ENCODE measurements around the gene FHIT.

FHIT gene

DNA sequence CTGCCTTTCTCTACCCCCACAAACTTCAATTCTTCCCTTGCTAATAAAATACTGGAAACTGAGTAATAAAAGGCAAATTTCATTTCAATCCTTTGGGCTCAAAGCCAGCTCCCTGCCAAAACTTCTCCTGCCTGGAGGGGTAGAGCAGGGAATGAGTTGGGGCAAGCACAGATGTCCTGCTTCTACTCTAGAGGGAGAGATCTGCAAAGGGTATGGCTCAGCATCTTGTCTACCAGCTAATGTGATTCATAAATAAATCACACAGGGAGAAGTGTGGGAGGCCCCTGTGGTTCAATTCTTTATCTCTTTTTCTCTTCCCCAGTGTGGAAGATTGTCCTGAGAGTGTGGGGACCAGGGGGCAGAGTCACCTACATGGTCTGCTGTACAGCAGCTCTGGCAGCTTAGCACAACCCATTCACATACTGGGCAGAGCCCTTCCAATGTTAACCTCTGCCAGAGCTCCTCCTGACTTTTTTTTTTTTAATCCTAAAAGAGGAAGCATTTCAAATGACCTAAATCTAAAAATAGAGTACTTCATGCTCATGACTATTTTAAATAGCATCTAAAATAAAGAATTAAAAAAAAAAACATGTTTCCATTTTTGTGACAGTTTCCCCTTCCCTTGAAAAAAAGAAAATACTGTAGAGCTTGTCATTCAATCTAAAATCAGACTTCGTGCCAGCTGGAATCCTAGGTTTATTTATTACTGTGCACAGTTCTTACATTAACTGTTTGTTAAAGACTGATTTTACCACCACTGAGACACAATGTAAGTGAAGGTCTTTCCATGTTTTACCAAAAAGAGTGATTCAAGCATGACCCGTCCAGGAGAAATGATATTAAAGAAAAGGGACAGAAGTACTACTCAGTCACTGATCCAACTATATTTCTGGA is 1117.7 kb downstream of the FHIT start:
- peak in 1 of 2 donors; percentile 54 for DNase-seq

DNA sequence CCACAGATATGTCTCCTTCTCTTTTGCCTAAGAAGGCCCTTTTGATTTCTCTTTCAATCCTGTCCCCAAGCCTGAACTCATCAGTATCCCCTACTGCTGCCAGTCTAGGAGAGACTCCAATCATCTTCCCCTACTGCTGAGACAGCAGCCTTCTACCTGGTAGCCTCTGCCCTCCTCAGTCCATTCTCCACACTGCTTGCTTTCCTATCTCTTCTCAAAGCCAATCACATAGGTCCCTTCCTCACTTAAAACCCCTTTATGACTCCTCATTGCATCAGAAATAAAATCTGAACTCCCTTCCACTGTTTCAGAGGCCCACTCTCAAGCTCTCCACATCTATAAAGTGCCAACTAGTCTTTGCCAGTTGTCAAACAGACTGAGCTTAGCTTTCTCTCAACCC is 1119.6 kb downstream of the FHIT start:
- DNase-seq, result no peak

DNA sequence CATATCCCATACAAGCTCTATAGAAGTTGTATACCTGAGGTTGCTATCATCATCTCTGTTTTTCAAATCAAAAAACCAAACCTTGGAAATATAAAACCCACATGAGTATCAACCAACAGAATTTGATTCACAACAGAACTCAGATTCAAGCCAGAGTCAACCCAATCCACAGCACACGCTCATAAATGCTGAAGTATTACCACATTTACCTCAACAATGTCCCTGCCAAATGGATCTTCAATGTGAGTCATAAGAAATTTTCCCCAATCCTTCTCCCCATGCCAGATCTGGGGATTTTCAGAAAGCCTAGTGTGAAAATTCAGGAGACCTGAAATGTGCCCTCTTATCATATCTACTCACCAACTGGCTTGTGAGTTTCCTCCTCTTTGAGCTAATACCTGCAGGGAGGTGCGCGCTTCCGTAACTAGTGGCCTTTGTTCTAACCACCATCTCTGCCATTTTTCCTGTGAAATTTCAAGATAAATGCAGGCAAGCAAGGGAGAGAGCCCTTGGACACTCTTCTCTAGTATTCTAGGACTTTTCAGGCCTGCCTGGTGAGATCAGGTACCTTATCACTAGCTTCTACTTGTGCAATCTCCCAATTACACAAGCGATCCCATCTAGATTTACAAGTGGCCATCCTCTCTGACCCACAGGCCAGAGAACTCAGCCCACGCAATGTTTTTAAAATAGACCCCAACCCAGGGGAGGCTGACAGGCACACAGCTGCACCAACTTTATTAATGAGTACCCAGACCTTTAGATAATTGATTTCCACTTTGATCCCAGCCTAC is 1124.5 kb downstream of the FHIT start:
- no peak for DNase-seq

DNA sequence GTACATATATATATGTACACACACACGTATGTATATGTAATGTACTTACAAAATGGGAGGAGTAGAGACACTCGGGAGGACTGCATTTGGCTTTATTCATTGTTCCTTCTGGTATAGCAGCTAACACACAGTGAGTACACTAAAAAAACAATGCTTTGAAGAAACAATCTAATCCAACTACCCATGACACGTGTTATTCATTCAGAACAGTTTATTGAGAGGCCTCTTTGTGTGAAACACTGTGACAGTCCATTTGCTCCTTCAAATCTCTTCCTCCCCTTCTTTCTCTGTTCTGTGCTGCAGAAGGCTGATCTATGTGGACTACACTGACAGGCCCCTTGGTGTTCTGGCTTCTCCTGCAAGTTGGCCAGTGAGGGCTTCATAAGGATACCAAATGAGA is 1125.6 kb downstream of the FHIT start:
- DNase-seq, result no peak

DNA sequence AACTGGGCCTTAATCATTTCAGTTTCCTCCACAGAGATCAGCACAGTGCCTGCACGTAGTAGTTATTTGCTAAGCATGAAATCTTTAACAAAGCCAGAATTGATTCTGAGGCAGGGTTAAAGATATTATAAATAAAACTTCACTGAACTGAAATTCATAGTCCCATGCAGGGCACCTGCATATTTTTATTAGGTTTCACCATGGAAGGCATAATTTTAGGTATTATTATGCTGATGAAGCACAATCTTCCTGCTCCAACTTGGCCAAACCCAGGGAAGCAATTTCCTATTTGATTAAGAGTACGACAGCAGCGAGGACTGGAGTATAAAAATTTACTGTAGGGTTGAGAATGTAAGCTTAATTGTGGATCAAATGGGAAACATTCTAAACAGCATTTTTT is 1131.0 kb downstream of the FHIT start:
- DNase-seq, result no peak

DNA sequence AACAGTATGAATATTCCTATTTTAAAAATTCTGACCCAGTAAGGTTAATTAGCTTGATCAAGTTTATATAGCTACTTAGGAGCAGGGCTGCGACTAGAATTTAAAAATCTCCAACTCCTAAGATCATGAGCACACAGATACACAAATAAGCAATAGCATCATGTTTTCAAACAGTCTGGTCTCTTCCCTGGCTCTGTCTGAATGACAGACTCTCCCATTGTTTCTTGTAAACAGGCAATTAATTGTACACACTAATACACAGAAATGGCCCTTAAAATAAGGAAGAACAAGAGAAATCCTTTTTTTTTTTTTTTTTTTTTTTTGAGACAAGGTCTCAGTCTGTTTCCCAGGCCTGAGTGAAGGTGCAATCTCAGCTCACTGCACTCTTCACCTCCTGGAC is 1137.1 kb downstream of the FHIT start:
- no peak for DNase-seq

DNA sequence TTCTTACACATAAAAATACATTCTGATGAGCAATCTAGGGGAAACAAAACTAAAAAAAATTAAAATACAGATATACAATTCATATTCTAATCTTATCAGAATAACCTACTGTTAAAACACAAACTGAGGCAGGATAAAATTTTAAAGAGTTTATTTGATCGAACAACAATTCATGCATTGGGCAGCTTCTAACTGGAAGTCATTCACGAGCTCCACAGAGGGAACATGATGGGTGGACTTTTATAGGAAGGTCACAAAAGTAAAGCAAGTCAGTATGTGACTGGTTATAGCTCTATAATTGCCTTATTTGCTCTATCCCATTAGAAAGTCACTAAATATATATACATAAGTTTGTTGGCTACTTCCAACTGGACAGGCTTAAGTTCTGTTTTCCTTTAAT is 1144.0 kb downstream of the FHIT start:
- no peak for DNase-seq

DNA sequence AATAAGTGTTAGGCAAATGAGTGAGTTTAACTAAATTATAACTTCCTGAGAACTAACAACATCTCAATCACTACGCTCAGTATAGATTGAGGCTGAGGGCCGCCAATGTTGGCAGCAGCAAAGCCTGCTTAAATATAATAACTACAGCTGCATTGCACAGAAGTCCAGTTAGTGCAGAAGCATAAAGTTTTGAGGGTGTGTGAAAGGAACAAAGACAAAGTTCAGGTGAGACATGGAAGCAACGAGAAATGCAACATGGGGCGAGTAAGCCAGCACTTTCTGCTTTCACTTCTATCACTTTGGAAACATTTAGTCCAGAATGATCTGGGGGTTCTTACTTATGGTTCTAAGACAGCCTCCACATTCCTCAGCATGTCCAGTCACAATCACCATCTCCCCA is 1149.1 kb downstream of the FHIT start:
- DNase-seq, result no peak

DNA sequence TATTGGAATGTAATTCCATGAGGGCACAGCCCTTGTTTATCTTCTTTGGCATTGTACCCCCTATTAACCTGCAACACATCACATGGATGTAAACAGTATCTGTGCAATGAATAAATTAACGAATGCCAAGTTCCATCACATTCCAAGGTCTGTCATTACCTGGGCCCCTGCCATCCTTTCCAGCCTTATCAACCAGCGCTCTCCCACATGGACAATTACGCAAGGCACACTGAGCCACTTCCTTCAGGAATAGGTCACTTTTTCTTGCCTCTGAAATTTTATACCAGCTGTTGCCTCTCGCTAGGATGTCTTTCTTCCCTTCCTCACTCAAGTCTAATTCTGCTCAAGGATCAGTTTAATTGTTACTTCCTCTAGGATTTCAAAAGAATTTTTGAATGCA is 1149.6 kb downstream of the FHIT start:
- DNase-seq, result no peak

DNA sequence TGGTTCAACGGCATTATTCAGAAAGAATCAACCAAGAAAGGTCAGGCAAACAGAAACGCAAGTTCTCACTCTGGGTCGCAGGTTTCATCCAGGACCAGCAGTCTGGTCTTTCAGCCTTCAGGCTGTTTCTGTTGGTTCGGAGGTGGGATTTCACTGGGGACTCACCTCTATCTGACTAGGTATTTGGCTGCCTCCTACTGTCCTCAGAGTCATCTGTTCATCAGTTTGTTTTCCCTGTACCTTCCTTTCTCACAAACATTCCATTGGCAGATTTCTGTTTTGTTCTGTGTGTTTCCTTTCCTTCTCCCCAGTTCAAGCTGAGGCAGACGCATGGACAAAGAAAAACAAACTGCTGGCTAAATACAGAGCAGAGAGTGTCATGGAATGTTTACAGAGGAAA is 1154.8 kb downstream of the FHIT start:
- no peak for DNase-seq

DNA sequence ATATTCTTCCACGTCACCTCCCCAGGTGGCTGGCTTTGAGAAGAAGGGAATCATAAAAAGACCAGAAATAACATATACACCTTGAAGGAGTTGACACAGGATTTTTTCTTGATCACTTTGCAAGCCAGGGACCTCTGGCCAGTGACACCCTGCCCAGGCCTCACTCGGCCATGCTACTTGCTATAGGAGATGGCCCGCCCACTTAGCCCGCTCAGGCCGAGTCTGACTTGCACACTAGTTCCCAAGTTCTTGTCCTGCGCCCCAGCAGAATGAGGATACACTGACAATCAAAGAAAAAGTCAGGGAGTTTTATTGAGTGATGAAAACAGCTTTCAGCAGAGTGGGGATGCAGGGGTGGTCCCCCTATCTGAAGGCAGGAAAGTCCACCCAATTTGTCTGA is 1155.3 kb downstream of the FHIT start:
- DNase-seq, result no peak

DNA sequence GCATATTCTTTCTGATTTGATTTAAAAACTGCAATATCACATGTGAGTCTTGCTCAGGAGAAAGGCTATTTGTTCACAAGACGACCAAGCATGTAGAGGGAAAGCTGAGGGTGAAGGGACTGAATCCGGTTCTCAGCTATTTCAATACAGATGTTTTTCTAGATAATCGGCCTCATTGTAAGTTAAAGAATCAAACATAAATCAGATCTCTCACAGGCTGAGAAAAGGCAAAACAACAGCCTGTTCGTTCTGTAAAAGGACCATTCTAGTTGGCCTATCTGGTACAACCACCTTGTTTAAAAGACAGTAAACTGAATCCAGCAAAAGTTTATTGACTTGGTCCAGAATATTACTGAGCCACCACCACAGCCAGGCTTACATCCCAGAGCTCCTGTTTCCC is 1155.7 kb downstream of the FHIT start:
- DNase-seq, result no peak

DNA sequence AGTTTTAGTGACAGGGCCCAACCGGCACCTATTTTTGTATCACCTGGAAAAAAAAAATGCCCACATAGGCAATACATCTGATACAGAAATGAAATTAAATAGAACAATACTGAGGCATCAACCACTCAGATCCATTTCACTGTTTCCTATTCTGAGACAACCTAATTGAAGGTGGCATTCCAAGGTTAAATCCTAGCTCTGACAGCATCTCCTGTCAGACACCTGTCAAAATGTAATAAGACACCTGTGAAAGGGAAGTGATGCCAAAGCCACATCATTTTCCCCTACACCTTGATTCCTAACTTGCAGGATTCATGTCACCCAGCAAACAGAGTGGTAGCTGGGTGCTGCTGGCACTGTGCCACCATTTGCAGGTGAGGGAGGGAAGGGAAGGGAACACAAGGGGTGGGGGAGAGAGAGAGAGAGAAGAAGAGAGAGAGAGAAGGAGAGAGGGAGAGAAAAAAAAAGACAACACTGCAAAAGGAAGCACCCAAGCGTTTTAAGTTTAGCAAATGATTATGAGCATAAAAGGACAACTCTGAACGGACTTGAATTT is 1156.8 kb downstream of the FHIT start:
- no peak for DNase-seq

DNA sequence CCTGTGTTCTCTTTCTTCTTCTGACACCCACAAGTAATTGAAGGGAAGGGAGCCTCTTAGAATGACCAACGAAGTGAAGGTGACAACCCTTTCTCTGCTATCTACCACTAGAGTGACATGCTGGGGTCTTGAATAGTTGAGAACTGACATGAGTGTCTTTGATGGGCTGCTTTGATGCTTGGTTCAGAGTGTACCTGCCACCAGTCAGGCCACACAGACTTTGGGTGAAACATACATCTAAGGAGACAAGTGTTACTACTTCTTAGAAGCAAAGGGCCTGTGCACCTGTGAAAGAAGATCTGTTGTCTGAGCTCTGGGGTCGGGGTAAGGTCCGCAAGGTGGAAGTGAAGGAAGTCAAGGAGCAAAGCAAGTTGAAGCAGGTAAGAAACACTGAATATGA is 1160.7 kb downstream of the FHIT start:
- no peak for DNase-seq

DNA sequence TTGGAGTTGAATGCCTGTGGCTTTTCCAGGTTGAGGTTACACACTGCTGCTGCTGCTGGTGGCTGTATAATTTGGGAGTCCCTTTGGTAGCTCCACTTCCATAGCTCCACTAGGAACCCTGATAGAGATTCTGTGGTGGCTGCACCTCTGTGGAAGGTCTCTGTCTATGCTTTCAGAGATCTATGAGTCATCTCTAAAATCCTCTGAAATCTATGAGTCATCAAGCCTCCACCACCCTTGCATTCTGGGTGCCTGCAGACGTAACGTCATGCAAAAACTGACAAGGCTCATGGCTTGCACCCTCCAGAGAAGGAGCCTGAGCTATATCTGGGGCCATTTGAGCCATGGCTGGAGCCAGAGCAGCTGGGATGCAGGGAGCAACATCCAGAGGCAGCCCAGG is 1164.4 kb downstream of the FHIT start:
- peak in 1 of 2 donors; percentile 14 for DNase-seq

DNA sequence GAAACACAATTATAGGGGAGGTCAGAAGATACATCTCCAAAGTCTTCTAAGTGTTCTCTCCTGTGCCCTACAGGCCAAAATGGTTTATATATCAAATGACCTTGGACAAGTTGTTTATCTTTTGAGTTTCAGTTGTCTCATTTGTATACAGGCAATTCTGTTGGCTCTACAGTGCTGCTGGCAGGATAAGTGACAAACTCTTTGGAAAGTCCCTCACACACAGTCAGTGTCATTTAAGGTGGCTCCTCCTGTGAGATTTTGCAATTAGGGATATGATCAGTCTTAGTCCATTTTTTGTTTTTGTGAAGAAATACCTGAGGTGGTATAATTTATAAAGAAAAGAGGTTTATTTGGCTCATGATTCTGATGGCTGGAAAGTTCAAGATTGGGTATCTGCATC is 1165.6 kb downstream of the FHIT start:
- no peak for DNase-seq

DNA sequence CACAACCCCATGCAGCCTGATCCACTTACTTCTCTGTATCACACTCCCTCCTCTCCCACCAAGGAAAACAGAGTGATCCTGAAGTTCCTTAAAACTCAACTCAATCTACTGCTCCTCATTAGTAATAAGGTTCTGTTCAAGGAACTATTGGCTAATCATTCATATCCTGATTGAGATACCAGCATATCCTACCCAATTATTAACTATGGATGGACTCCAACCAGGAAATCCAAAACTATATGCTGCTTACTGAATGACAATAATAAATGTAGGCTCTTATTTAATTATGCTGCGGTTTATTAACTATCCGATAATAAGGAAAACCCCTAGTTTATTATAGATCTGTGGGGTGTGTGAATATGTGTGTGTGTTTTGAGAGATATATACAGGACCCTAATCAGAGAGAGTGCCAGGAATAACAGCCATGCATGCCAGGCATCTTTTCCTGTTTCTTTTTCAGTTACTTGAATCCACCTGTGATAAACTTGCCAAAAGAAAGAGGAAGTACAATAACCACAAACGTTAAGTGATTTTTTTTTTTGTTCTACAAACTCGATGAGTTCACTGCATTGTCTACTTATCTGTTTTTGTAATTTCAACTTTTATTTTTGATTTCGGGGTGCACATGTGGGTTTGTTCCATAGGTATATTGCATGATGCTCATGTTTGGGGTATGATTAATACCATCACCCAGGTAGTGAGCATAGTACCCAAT is 1169.7 kb downstream of the FHIT start:
- DNase-seq, result peak in 1 of 2 donors; percentile 51

DNA sequence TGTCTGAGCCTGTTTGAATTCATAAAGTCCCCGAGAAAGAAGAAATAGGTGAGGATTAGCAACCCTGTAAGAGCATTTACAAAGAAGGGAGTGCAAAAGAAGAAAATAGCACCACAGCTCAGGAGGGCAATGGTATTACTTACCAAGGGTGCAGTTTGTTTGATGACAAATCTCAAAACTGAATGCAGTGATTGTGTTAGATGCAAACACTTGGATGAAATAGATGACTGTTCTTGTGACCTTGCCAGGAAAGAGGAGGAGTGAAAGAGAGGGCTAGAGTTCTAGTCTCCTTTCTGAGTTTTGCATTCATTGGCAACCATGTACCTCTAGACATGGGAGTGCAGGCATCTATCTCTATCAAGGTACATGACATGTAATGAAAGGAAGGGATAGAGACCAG is 1170.6 kb downstream of the FHIT start:
- DNase-seq, result no peak

DNA sequence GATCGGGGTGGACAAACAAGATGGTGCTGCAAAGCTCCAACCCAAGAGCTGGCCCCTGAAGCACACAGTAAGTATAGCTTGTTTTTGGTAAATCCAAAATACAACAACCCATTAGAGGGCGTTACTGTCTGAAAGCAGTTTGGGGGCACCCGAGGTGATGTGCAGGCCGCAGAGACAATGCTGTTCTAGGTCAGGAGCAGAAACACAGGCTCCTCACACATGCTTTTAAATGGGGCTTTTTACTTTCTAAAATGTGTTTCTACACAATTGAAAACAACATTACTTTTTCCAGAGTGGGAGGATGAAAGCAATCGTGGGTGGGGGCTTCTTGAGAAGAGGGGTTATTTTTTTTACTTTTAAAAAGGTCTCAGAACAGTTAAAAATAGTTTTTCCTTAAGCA is 1172.2 kb downstream of the FHIT start:
- DNase-seq, result no peak

DNA sequence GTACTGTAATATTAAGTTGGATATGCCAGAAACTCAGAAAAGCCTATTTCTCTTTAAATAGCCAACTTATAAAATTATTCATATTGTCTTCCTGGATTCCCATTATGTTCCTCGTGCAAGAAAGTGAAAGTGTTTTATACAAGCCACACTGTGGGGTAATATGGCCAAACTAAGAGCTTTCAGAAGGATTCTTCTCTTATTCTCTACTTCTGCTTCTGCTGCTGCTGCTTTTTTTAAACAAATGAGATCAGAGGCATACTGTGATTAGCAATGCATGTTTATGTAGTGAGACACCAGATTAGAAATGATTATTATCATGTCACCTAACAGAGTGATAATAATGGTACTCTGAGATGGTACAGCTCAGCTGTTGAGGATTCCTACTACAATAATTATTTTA is 1174.9 kb downstream of the FHIT start:
- DNase-seq, result peak in 1 of 2 donors; percentile 78

DNA sequence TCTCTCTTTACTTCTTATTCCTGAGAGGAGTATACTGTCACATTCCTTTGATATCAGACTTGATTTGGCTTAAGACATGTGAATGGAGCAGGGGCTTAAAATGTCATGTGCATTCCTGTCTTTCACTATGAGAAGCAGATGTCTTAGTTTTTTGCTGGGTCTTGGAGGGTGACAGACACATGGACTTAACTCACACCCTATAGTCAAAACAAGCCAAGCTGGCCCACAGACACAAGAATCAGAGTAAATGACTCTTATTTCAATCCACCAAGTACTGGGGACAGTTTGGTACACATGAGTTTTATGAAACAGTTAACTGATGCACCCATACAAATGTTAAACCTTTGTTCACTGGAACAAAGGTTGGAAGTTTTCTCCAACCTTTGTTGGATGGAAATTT is 1177.3 kb downstream of the FHIT start:
- no peak for DNase-seq

DNA sequence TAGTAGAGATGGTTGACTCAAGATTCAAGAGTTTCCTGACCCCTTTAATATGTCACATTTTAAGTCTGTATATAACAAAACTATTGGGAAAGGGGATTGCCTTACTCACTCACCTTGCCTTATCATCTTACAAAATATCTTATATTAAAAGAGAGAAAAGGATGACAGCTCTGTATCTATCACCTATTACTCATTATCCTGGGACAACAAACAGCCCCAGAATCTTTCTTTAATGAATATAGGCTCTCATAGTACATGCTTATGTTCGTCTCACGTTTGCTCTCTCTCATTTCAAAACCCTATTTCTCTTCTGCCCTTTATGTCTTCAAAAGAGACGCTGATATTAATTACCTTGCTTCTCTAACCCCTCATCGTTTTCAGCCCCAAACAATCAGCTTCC is 1178.0 kb downstream of the FHIT start:
- DNase-seq, result no peak

DNA sequence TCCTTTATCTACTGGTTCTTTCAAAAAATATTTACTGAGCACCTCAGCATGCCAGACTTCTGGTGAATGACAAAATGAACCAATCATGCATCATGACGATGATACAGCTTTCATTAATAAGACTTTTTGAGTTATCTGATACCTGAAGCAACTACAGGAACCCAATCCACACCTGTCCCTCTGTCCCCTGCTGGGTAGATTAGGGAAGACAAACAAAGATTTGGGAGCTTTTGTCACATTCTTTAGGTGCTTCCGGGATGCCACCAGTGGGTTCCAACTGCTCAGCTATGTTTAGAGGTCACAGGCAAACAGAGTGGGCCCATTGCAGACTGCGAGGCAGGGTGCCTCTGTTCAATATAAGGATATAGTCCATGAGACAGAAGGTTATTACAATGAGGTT is 1180.9 kb downstream of the FHIT start:
- no peak for DNase-seq
